GM18519 (cell line): ENCODE data around the gene PIN1.
A peak's percentile ranks its signal among the peaks of the same experiment; 100 is the strongest.
"Not testable (repeated sequence)": the region's sequence is repeated elsewhere in the genome, so short reads cannot be mapped to it uniquely, and the experiment has no call there.

ENCODE experiments used
- ATAC-seq: cut with Tn5 transposase; IDR thresholded peaks from one replicate; pipeline ENCODE4 v1.9.1; 2021; ENCODE audit warnings: mild to moderate bottlenecking, moderate library complexity; ENCODE audit not compliant: unreplicated experiment, low FRiP score

PIN1 gene

DNA sequence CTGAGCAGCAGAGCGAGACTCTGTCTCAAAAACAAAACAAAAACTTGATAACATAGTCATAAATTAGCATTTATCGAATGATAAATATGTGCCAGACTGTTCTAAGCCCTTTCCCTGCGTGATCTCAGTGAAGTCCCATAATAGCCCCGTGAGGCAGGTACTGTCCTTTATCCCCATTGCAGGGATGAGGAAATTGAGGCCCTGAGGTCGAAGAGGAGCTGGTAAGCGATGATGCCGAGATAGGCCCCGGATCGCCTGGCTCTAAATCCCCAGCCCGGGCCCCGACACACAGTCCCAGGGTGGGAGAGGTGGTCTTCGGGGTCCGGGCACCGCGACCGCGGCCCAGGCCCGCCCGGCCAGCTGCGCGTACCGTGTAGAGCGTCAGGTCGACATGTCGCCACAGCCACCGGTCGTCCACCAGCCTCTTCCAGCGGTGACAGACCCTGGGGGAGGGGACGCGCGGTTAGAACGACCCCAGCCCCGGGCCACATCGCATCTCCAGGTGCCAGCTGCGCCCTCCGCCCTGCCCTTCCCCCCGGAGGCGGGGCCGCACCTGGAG lies 16.9 kb upstream of the PIN1 start:
- no peak for ATAC-seq

DNA sequence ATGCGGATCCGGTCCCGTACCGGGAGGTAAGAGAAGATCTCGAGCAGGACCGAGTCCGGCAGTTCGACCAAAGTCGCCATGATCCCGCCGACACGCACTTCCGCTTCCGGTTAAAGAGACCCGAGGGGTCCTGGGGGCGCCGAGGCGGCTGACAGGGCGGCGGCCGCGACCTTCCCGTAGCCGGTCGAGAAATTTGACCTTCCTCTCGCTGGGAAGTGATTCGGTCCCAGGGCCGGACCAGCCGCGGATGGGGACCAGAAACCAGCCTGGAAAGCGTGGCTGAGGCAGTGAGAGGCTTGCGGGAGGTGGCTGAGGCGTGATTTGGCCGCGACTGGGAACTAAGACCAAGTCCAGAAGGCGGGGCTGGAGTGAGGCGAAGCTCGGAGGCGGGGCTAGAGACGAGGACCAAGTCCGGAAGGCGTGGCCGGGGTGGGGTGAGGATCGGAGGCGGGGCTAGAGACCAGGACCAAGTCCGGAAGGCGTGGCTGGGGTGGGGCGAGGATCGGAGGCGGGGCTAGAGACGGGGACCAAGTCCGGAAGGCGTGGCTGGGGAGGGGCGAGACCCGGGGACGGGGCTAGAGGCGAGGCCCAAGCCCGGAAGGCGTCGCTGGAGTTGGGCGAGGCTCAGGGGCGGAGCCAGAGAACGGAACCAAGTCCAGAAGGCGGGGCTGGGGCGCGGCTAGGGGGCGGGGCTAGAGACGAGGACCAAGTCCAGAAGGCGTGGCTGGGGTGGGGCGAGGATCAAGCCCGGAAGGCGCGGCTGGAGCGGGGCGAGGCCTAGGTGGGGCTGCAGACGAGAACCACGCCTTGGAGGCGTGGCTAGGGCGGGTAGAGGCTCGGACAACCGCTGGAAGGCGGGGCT lies 16.2 kb upstream of the PIN1 start, which contains the start of gene FBXL12:
Gene FBXL12, minus strand, starts transcription at position 346 of the 862 bp plus-strand sequence. Its CDS starts 266 bp downstream, at position 80.
- peak; percentile 64 for ATAC-seq

DNA sequence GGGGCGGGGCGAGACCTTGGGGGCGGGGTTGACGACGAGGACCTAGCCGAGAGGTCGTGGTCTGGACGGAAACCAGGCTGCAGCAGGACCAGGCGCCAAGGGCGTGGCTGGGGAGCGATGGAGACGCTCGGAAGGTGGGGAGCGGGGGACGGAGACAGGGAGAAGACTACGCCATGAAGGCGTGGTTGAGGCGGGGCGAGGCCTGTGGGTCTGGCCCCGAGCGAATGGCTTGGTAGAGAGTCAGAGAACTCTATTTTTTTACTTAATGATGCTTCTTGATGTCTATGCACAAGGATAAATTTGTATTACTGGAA lies 15.6 kb upstream of the PIN1 start:
- no peak for ATAC-seq

DNA sequence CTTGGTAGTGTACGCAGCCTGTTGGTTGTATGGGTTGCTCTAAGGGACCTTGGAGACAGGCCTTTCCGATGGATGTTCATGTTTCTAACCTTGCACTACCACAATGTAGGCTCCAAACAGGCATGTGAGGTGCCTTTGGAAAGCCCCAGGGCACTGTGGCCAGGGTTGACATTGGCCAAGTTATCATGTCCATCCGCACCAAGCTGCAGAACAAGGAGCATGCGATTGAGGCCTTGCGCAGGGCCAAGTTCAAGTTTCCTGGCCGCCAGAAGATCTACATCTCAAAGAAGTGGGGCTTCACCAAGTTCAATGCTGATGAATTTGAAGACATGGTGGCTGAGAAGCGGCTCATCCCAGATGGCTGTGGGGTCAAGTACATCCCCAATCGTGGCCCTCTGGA lies 15.1 kb upstream of the PIN1 start:
- ATAC-seq: not testable (repeated sequence)

DNA sequence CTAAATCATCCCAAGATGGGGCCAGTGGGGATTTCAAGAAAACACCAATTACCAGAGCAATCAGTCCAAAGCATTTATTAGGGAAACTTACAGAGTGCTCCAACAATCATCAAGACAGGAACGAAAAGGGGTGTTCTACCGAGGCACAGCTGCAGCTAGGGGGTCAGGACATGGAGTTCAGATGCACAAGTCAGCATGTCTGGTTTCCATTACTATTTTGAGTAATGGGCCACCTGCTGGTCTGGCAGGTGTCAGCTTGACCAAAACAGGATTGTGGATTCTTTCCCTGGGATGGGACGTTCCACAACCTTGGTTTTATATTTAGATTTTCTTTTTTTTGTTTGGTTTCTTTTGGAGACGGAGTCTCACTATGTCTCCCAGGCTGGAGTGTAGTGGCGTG lies 11.3 kb upstream of the PIN1 start:
- no peak for ATAC-seq

DNA sequence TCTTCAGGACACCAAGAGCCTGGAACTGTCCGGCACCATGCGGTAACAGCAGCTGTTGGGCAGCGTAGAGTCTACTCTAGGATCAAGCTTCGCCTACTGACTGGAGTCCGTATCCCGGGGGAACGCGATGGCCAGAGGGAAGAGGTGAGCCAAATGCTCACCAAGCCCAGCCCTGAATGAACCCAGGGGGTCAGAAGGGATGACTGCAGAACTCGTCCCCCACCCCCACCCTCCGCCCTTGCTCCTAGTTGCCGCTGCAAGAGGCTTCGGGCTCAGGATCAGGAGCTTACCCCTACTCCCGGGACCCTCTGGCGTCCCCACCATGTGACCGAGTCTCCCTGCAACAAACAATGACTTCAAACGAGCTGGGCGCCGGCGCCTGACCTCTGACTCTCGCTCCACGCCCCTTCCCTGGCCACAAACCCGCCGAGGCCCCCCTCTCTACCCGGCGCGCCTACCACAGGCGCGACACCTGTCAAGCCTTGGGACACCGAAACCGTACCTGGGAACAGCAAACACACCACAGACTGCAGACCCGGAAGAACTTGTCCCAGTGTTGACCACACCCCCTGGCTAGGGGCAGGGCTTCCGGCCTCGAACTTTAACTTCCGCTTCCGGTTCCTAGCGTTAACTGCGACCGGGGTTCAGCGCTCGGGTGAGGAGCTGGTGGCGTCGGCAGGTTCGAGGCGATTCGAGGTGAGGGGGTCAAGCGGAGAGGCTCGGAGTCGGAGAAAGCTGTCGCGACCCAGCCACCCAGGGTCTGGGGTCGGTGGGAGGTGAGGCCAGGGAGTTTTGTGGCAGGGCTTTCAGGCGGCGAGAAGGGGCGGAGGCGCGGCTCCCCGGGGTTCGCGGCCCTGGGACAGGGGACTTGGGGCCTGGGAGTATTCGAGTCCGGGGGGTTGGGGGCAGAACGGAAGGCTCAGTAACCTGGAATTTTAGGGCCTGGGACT lies 7.6 kb upstream of the PIN1 start, which contains the start of gene UBL5:
Gene UBL5, plus strand, starts transcription at position 630 of the 950 bp plus-strand sequence. CDS start 420 bp downstream, outside the sequence.
- peak; percentile 72 for ATAC-seq

DNA sequence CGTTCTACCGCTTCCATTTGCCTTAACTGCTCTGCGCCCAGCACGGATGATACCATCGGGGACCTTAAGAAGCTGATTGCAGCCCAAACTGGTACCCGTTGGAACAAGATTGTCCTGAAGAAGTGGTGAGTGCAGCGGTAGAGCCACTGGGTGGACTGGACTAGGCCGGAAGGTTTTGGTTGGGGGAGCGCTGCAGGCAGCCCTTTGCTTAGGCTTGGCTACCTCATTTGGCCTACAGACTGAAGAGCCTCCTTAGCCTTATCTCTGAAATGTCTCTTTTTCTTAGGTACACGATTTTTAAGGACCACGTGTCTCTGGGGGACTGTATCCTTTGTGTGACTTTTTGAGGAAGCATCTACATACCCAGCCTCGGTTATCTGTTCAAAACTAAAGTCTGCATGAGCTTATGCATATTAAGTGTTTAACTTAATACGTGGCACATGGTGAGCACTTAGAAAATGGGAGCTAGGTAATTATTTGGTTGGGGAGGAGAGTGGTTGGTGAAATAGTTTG lies 6.5 kb upstream of the PIN1 start:
- no peak for ATAC-seq

DNA sequence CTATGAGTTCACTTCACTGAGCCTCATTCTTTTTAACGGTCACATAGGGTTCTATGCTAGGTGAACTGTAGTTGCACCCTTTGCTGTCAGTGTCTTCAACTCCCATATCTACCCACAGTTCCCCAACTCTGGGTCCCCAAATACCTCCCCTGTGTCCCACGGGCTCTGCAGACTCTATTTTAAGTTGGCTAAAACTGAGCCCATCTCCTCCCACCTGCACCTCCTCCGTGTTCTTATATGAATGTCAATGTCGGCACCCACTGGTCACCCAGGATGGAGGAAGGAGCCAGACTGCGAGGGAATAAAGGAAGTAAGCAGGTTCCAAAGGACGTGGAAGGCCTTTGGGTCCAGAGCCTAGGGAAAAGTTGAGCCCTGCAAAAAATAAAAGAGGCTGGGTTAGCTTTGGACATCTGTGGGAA lies 802 bp upstream of the PIN1 start:
- ATAC-seq: no peak

DNA sequence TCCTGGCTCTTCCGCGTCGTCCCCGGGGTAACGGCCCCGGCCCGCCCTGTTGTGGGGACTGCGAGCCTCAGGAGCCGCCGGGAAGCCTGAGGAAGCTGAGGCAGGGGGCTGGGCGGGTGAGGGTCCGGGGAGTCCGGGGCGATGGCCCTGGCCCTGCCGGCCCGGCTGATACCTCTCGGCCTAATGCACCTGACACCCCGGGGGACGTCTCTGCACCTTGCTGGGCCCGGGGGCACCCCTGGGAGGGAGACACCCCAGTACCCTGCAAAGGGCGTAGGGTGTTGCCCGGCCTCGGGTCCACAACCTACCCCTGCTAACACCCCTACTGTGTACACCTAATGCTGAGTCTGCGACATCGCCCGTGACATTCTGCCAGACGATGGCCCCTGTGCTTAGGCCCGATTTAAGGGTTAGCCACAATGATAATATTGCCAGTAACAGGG lies 410 bp downstream of the PIN1 start:
- ATAC-seq: peak; percentile 10

DNA sequence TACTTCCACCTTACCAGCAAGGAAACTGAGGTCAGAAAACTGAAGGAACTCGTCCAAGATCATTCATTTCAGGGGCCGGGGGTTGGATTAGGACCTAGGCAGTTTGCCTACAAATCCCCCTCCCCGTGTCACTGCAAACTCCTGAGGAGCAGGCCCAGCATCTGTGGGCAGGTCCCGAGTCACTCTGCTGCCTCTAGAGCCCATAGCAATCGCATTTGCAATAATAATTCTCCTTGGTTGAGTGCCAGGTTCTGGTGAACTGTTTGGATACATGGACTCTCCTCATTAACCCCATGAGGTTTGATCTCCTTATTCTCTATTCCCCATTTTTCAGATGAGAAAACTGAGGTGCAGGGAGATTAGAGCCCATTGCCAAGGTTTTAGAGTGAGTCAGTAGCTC lies 903 bp downstream of the PIN1 start:
- ATAC-seq: no peak

DNA sequence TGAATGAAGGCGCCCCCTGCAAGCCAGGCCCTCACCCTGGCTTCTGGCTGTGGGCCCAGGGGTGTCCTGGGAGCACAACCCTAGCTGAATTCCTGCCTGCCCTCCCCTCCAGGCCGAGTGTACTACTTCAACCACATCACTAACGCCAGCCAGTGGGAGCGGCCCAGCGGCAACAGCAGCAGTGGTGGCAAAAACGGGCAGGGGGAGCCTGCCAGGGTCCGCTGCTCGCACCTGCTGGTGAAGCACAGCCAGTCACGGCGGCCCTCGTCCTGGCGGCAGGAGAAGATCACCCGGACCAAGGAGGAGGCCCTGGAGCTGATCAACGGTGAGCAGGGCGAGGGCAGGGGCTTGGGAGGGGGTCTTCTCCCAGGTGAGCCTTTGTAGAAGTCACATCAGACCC lies 3.2 kb downstream of the PIN1 start:
- ATAC-seq: no peak

DNA sequence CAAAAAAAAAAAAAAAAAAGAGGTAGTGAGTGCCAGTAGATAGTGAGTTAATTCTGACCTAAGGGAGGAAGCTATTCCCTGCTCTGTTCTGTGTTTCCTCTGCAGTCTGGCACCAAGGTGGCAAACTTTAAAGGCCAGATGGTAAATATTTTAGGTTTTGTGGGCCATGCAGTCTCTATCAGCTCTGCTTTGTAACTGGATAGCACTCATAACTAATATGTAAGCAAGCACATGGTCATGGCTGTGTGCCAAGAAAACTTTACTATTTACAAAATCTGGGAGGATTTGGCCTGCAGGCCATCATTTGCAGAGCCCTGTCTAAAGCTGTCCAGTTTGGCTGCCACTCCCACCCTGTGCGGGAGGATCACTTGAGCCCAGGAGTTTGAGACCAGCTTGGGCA lies 4.3 kb downstream of the PIN1 start:
- ATAC-seq: no peak

DNA sequence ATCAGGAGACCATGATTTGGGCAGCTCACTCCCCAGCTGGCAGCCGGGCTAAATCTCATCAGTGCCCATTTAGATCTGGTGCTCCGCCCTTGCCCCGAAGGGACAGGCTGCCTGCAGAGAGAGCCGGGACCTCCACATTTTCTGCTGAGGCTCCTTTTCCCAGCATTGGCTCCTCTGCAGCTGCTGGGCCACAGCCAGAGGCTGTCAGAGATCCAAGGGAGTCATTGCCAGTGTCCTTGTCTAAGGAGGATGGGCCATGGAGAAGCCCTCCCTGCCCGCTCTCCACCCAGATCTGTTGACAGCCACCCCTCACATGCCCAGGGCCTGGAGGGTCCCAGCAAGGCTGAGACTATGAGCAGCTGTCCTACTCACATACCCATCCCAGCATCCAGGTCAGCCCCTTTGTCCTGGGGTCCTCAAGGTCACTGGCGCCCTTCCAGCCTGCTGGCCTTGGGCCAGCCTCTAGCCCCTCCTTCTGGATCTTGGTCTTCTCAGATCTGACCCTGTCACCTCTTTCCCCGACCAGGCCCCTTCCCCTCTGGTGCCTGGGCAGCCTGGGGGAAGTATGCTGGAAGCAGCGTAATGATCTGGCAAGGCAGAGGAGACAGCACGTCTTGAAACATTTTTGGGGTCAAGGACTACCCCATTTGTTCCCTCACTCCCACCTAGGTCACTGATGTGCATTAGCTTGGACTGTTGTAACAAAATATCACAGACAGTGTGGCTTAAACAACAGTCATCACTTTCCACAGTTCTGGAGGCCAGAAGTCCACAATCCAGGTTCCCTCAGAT lies 7.9 kb downstream of the PIN1 start:
- ATAC-seq: no peak

DNA sequence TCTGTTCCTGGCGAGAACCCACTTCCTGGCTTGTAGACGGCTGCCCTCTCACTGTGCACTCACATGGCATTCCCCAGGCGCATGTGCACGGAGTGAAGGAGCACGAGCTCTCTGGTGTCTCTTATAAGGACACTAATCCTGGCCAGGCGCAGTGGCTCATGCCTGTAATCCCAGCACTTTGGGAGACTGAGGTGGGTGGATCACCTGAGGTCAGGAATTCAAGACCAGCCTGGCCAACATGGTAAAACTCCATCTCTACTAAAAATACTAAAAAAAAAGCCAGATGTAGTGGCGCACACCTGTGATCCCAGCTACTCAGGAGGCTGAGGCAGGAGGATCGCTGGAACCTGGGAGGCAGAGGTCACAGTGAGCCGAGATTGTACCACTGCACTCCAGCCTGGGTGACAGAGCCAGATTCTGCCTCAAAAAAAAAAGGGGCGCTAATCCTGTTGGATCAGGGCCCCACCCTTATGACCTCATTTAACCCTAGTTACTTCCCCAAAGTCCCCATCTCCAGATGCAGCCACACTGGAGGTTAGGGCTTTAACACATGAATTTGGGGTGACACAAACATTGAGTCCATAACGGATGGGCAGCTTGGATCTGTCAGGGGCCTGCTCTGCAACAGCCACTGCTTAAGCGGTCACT lies 8.6 kb downstream of the PIN1 start:
- not testable (repeated sequence) for ATAC-seq

DNA sequence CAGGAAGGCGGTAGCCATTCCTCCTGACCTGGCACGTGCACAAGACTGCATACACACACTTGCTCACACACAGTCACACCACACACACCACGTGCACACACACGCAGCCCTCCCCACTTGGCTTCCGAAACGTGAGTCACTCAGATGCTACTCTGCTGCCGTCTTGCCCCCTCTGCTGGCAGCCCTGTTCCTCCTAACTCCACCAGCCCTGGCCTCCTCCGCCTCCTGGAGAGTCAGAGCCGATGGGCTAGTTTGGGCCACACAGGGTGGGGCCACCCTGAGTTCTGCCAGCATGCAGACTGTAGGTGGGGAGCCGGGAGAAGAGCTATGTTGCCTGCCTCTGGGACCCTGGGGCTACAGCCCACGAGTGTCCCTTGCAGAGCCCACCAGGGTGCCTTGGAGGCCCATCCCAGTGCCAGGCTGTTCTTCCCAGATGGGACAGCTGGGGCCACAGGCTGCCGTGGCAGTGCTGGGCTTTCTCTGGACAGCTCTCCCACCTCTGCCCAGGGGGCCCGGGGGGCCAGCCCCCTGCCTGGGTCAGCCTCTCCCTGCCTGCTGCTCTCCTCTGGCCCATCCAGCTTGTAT lies 12.1 kb downstream of the PIN1 start:
- no peak for ATAC-seq

DNA sequence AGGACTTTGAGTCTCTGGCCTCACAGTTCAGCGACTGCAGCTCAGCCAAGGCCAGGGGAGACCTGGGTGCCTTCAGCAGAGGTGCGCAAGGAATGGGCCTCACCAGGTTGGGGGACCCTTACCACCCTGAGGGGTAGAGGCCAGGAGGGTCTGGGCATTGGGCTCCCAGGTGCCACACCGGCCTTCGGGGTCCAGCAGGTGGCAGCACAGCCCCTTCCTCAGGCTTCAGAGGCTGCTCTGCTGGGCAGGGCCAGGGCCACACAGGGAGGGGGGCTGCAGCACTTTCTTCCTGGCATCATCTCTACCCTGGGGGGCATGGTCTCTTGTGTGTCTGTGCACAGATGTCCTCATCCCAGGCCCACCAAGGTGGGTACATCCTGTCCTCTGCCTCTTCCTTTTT lies 12.9 kb downstream of the PIN1 start:
- no peak for ATAC-seq

DNA sequence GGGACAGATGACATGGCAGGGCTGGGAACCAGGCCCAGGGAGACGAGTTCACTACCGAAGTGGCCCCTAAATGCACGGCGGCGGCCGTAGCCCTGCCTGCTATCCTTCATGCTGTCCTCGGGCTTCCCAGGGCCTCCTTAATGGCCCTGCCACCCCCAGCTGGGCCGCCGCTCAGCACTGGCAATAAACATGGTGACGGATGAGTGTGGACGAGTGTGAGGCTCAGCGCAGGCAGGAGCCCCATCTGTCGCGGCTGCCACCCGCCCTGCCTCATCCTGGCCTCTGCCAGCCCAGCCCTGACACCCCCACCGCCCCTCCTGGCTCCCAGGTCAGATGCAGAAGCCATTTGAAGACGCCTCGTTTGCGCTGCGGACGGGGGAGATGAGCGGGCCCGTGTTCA lies 13.6 kb downstream of the PIN1 start:
- no peak for ATAC-seq

DNA sequence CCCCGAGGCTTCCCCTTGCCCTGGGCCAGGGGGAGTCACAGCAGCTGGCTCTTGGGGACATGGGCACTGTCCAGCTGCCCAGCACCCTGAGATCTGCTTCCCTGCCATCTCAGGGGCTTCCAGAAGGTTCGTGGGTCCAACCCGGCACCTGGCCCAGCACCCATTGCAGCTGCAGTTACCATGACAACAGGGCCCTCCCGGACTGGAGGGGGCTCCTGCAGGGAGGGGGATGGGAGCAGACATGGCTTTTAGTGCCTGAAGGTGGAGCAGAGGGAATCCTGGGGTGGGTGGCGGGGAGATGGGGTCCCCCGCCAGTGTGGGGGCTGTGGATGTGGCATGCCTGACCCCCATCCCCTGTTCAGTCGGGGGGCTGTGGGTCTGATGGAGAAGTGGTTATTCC lies 14.7 kb downstream of the PIN1 start:
- ATAC-seq: no peak
